Measurements from ENCODE around the gene GTF2A1. TPM values are rescaled to one million over a fixed set of nuclear protein-coding genes. Genes with fewer than 3 reads are reported as not detected.

GTF2A1 gene
- total RNA-seq, 2 donors from 2014 or later: 21.2 to 54.9 TPM

- TF ChIP-seq POLR2AphosphoS5 (IDR thresholded peaks at IDR 0.05) (no peak), POLR2A (IDR thresholded peaks at IDR 0.05) (no peak), CTCF (IDR thresholded peaks at IDR 0.05) (no peak)
- whole genome bisulfite sequencing: 94% methylated on average over 6 of the region's 6 CpGs
- H3K4me1 ChIP-seq (replicated peaks): no peaks in the 10 kb centered on the region
- no peak overlapping the region for H3K27ac ChIP-seq
- no peak for DNase-seq (ENCODE audit: low spot score)
- H3K36me3 ChIP-seq: no peaks in the 10 kb centered on the region
- intact Hi-C loops (cut with DNase I): no loop called here
- no peaks in the 10 kb centered on the region for H3K27me3 ChIP-seq (replicated peaks; ENCODE audit: insufficient read depth)
- H3K4me3 ChIP-seq: no peak overlapping the region
- no peaks in the 10 kb centered on the region for H3K9me3 ChIP-seq
Observed at GRCh38 chr14:81200054-81200453, 20.7 kb downstream of the GTF2A1 start.

GRCh38 chr14:81199084-81199483 is 21.7 kb downstream of the GTF2A1 start:
- no peak for TF ChIP-seq POLR2AphosphoS5 (IDR thresholded peaks at IDR 0.05)
- TF ChIP-seq POLR2A (IDR thresholded peaks at IDR 0.05): no peak
- H3K27me3 ChIP-seq (replicated peaks; ENCODE audit: insufficient read depth): no peaks in the 10 kb centered on the region
- WGBS: 88% methylated on average over 3 of the region's 3 CpGs
- no peak overlapping the region for H3K4me3 ChIP-seq
- H3K4me1 ChIP-seq (replicated peaks): no peaks in the 10 kb centered on the region
- no peaks in the 10 kb centered on the region for H3K36me3 ChIP-seq
- H3K9me3 ChIP-seq: no peaks in the 10 kb centered on the region
- intact Hi-C loops (cut with DNase I): no loop called here
- DNase-seq (ENCODE audit: low spot score): no peak
- no peak overlapping the region for H3K27ac ChIP-seq

GRCh38 chr14:81198651-81199050 is 22.1 kb downstream of the GTF2A1 start:
- H3K27me3 ChIP-seq (replicated peaks; ENCODE audit: insufficient read depth): no peaks in the 10 kb centered on the region
- TF ChIP-seq POLR2AphosphoS5 (IDR thresholded peaks at IDR 0.05): no peak
- intact Hi-C loops (cut with DNase I): no loop called here
- no peaks in the 10 kb centered on the region for H3K36me3 ChIP-seq
- H3K4me3 ChIP-seq: no peak overlapping the region
- H3K4me1 ChIP-seq (replicated peaks): no peaks in the 10 kb centered on the region
- no peak for DNase-seq (ENCODE audit: low spot score)
- H3K27ac ChIP-seq: no peak overlapping the region
- WGBS: 95% methylated on average over 2 of the region's 2 CpGs
- no peaks in the 10 kb centered on the region for H3K9me3 ChIP-seq

GRCh38 chr14:81193924-81194633 is 26.7 kb downstream of the GTF2A1 start:
- TF ChIP-seq POLR2A (IDR thresholded peaks at IDR 0.05): no peak
- TF ChIP-seq POLR2AphosphoS5 (IDR thresholded peaks at IDR 0.05): no peak
- 81% methylated on average over 3 of the region's 3 CpGs for WGBS
- H3K27me3 ChIP-seq (replicated peaks; ENCODE audit: insufficient read depth): no peaks in the 10 kb centered on the region
- H3K36me3 ChIP-seq: no peaks in the 10 kb centered on the region
- no peak for DNase-seq (ENCODE audit: low spot score)
- intact Hi-C loops (cut with DNase I): no loop called here
- H3K4me3 ChIP-seq: no peak overlapping the region
- no peaks in the 10 kb centered on the region for H3K4me1 ChIP-seq (replicated peaks)
- no peak overlapping the region for H3K27ac ChIP-seq
- no peaks in the 10 kb centered on the region for H3K9me3 ChIP-seq

- 93% methylated on average over 2 of the region's 2 CpGs for WGBS
- no peak overlapping the region for H3K4me3 ChIP-seq
- H3K4me1 ChIP-seq (replicated peaks): no peaks in the 10 kb centered on the region
- no peaks in the 10 kb centered on the region for H3K9me3 ChIP-seq
- no peak for DNase-seq (ENCODE audit: low spot score)
- H3K27ac ChIP-seq: no peak overlapping the region
- H3K27me3 ChIP-seq (replicated peaks; ENCODE audit: insufficient read depth): no peaks in the 10 kb centered on the region
- H3K36me3 ChIP-seq: no peaks in the 10 kb centered on the region
- no peak for TF ChIP-seq CTCF (IDR thresholded peaks at IDR 0.05)
- TF ChIP-seq POLR2AphosphoS5 (IDR thresholded peaks at IDR 0.05): no peak
- intact Hi-C loops (cut with DNase I): no loop called here
Observed at GRCh38 chr14:81192594-81192993, 28.2 kb downstream of the GTF2A1 start.

- no peak for DNase-seq (ENCODE audit: low spot score)
- Histone ChIP-seq H3K4me3 (no peak overlapping the region), H3K4me1 (replicated peaks) (no peaks in the 10 kb centered on the region), H3K27ac (no peak overlapping the region), H3K36me3 (no peaks in the 10 kb centered on the region), H3K9me3 (no peaks in the 10 kb centered on the region), H3K27me3 (replicated peaks; ENCODE audit: insufficient read depth) (no peaks in the 10 kb centered on the region)
- WGBS: 92% methylated on average over 5 of the region's 5 CpGs
- intact Hi-C loops (cut with DNase I): no loop called here
- TF ChIP-seq CTCF (IDR thresholded peaks at IDR 0.05) (no peak), POLR2AphosphoS5 (IDR thresholded peaks at IDR 0.05) (no peak), POLR2A (IDR thresholded peaks at IDR 0.05) (no peak)
Observed at GRCh38 chr14:81187832-81188522, 32.8 kb downstream of the GTF2A1 start.

Data from prostate gland (tissue), 2 donors.